ENCODE data around the gene TEX14.

The TEX14 gene

GRCh38 chr17:58508341-58509067, 183.3 kb downstream of the TEX14 start:
- TF ChIP-seq CTCF (IDR thresholded peaks at IDR 0.05; ENCODE audit: borderline replicate concordance, insufficient read depth, low read depth, low read length), result no peak
- no peak overlapping the region for H3K4me3 ChIP-seq (ENCODE audit: low read depth, low read length)

GRCh38 chr17:58507123-58507634, 184.7 kb downstream of the TEX14 start:
- H3K4me3 ChIP-seq (ENCODE audit: low read depth, low read length), result no peak overlapping the region
- TF ChIP-seq CTCF (IDR thresholded peaks at IDR 0.05; ENCODE audit: borderline replicate concordance, insufficient read depth, low read depth, low read length), result no peak

Data from GM12875 (cell line).